Pons (tissue), 1 donor: ENCODE data around the gene NR2F1-AS1.
"Not testable (repeated sequence)": the region's sequence is repeated elsewhere in the genome, so short reads cannot be mapped to it uniquely, and the experiment has no call there.

Experiments used
- DNase-seq: peaks from one replicate; pipeline ENCODE4 v3.0.0-alpha.2; 2016; ENCODE audit warnings: low spot score

Gene NR2F1-AS1

DNA sequence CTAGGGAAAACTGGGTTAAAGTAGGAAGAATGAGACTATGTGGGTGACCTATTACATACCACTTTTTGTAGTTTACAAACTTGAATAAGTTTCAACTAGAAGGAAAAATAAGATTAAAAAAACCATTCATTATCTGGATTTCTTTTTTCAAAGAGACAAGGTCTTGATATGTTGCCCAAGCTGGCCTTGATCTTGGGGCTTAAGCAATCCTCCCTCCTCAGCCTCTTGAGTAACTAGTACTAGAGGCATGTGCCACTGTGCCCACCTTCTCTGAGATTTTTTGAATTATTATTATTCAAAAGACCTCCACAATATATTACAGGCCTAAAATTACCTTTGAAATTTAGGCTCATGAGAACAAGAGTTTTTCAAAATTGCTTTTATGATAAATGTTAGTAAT, 63.2 kb downstream of the NR2F1-AS1 start:
- no peak for DNase-seq

GRCh38 chr5:93513298-93513697, 67.7 kb downstream of the NR2F1-AS1 start:
- no peak for DNase-seq

- no peak for DNase-seq
Measured at GRCh38 chr5:93512799-93513198, 68.2 kb downstream of the NR2F1-AS1 start.

- no peak for DNase-seq
Measured at GRCh38 chr5:93511445-93511844, 69.6 kb downstream of the NR2F1-AS1 start.

GRCh38 chr5:93510626-93511380, 70.2 kb downstream of the NR2F1-AS1 start:
- no peak for DNase-seq

DNA sequence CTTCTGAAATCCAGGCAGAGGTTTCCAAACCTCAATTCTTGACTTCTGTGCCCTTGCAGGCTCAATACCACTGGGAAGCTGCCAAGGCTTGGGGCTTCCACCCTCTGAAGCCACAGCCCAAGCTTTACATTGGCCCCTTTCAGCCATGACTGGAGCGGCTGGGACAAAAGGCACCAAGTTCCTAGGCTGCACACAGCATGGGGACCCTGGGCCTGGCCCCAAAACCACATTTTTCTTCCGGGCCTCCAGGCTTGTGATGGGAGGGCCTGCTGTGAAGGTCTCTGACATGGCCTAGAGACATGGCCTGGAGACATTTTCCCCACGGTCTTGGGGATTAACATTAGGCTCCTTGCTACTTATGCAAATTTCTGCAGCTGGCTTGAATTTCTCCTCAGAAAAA, 75.5 kb downstream of the NR2F1-AS1 start:
- DNase-seq, result not testable (repeated sequence)

DNA sequence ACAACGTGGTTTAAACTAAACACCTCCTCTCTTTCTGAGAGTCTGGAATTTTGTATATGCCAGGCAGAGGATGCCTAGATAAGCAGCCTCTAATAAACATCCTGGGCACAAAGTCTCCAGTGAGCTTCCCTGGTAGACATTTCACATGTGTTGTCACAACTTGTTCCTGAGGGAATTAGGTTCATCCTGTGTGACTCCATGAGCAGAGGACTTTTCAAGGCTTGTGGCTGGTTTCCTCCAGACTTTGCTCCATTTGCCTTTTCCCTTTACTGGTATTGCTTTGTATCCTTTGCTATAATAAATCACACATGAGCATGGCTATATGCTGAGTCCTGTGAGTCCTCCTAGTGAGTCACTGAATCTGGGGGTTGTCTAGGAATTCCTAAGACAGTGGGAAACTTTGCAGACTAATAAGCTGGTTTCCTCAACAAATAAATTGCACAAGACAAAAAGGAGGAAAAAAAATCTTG, 77.4 kb downstream of the NR2F1-AS1 start:
- no peak for DNase-seq

DNA sequence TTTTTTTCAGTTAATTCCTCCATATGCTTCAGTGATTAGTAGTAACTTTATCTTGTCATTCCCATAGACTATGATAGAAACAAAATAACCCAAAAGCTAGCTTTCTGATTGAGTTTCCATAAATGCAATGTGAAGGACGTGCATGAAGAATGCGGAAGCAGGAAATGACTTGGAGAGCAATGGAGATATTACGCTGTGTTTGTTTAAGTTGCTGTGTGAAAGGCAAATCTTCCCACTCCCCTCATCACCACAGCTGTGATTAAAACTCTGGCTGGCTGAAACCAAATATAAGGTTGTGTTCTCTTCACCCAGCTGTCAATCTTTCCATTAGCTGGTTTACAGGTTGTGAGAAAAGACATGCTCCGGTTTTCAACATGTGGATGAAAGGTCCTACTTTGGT, 83.9 kb downstream of the NR2F1-AS1 start:
- DNase-seq, result no peak

DNA sequence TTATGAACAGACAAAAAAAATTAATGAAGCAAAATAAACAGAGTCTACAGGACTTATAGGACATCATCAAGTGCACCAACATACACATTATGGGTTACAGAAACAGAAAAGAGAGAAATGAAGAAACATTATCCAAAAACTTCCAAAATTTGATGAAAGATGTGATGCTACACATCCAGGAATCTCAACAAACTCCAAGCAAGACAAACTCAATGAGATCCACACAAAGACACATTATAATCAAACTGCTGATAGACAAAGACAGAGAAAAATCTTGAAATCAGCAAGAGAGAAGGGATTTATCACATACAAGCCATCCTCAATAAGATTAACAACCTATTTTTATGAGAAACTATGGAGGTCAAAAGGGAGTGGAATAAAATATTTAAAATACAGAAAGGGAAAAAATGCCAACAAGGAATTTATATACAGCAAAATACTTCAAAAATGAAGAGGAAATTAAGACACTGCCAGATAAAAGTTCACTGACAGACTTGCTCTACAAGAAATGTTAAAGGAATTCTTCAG, 101.0 kb downstream of the NR2F1-AS1 start:
- DNase-seq, result no peak

DNA sequence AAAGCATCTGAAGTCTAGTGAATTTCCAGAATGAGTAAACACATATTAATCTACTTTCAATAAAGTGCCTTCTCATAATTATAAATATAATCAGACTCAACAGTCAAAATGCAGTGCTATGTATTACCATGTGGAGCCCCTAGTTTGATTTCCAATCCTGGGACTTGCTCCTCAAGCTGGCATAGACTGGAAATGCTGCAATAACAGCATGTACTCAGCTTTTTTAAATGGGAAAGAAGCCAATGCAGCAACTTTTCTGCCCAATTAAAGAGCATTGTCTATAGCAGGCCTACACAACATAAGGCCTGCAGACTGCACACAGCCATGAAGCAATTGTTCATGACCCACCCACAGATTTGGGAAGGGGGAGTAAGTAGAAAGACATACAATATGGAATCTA, 103.2 kb downstream of the NR2F1-AS1 start:
- no peak for DNase-seq

- no peak for DNase-seq
Measured at GRCh38 chr5:93476251-93476742, 104.7 kb downstream of the NR2F1-AS1 start.

DNA sequence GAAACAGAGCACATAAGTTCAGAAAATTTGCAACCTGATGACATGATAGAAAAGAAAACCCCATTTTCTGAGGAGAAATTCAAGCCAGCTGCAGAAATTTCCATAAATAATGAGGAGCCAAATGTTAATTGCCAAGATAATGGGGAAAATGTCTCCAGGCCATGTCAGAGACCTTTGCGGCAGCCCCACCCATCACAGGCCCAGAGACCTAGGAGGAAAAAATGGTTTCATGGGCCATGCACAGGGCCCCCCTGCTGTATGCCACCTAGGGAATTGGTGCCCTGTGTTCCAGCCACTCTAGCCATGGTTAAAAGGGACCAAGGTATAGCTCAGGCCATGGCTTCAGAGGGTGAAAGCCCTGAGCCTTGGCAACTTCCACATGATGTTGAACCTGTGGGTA, 118.1 kb downstream of the NR2F1-AS1 start:
- DNase-seq, result no peak

DNA sequence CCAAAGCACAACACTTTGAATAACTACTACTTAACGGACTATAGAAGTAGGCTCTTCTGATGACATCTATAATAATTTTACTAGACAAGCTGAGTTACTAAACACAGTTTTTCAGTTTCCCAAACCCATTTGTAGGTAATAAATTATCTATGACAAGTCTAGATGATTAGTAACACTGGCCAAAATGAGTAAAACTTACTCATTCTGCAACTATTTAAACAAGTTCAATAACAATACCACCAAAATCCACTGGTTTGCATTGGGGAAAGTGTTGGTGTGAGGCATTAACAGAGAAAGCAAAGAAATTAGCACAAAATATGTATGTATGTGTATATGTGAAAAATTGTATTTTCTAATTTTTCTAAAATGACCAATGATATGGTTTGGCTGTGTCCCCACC, 119.3 kb downstream of the NR2F1-AS1 start:
- no peak for DNase-seq

DNA sequence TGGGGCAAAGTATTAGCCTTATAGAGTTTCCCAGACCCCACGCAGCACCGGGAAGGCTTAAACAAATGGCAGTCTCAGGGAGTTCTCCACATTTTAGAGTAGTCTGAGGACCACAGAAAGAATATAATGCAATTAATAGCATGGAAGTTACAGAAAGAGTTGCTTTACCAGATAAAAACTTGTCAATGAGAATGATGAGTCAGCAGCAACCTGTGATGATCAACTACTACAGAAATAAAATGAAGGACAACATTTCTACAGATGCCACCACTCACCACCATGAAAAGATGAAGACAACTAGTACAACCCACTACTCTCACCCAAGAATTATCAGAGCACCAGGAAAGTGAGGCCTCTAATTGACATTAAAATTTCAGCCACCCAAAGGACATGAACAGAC, 120.7 kb downstream of the NR2F1-AS1 start:
- no peak for DNase-seq

DNA sequence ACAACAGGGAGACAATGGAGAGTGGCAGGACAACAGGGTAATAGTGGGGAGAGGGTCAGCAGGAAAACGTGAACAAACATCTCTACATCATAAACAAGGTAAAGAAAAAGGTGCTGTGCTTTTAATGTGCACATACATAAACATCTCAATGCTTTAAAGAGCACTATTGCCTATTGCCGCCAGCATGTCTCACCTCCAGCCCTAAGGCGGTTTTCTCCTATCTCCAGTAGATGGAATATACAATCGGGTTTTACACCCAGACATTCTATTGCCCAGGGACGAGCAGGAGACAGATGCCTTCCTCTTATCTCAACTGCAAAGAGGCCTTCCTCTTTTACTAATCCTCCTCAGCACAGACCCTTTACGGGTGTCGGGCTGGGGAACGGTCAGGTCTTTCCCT, 124.2 kb downstream of the NR2F1-AS1 start:
- not testable (repeated sequence) for DNase-seq

- DNase-seq, result no peak
Measured at GRCh38 chr5:93454896-93455295, 126.1 kb downstream of the NR2F1-AS1 start.

DNA sequence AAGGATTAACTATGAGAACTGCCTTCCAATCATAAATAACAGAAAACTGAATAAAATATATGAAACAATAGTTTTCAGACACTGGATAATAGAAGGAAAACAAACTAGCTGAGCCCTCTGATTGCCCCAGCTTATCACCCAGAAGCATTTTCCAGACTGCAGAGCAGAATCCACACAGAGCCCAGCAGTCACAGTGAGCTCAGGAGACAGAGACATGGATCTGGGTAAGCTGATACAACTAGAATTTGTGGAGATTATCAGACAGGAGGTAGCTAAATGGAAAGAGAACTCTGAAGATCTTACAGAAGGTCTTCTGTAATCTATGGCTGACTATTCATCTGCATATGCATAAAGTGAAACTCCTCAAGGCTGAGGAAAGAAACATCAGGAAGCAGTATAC, 128.8 kb downstream of the NR2F1-AS1 start:
- DNase-seq, result no peak

DNA sequence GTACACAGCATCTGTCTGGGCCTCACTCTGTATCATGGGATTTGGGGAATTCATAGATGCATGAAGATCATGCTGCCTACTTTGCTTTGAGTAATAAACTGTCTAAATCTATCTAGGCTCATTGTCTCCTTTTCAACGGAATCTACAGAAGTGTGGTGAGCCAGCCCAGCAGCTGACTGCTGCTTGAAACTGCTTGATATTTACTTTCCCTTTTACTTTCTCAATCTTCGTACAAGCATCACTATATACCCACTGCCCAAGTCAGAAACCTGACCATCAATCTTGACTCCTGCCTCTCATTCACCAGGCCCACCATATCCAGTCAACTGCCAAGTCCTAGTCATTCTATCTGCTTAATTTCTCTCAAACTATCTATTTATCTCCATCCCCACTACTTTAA, 142.9 kb downstream of the NR2F1-AS1 start:
- no peak for DNase-seq

GRCh38 chr5:93436083-93436482, 144.9 kb downstream of the NR2F1-AS1 start:
- DNase-seq, result no peak

DNA sequence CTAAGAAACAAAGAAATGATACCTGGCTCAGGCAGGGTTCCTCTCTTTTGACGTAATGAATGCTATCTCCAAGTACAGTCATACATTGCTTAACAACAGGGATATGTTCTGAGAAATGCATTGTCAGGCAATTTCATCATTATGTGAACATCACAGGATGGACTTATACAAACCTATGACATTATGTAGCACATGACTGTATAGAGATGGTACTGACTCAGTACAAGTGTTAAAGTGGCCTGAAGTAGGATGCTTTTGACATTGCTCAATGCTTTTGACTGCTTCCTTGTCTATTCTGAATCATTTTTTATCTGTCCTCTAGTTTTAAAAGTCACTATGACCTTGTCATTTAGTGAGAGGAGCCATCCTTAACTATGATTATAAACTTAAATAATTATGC, 147.6 kb downstream of the NR2F1-AS1 start:
- no peak for DNase-seq

DNA sequence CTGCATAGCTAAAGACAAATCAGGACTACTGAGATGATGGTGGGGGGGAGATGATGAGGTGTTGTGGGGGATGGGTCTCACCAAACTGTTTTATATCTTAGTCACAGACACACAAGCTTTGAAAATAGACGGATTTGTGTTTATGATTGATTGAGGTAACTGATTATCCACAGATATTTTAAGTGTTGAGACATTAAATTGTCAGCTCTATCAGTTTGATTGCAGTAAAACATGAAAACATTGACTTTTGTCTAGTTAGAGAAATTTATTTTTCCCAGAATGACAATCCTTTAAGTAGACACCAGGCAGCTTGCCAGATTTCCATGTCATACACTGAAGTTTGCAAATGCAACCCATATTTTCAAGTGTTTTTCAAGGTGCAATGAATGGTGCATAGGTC, 149.8 kb downstream of the NR2F1-AS1 start:
- no peak for DNase-seq

DNA sequence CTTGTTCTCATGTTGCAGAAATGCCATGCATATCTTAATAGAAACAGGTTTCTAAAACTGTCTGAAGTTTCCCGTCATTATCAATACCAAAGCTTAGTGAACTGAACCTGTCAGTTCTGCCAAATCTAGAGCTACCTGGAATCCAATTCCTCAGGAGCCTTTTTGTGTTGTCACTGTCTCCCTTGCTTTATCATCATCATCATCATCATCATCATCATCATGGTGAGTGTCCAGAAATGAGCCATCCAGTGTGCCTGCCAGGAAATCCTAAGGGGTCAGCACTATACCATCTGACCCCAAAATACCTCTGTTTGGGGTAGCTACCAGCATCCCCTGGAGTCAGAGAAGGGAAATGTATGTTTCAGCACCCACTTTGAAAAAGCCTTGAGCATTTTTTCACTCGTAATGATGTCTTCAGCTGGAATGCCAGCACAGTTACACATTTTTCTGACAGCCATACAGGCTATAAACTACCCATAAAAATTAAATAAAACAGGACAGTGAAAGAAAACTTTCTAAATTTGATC, 150.3 kb downstream of the NR2F1-AS1 start:
- DNase-seq, result no peak

DNA sequence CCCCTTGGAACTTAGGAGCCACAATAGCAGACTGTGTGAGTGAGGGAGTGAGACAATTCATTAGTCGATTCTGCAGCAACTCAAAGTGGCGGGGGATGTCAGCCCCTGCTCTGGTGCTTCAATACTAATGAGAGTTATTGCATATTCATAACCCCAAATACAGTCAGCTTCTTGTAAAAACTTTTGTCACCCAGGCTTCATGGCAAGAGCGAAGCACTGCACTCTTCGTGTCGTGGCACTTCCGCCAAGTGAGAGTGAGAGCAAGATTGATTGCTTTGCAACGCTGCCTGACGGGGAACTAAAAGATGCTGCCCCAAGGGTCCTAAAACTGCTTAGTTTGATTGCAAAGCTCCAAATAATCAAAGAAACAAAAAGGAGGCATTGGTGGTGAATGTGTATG, 150.9 kb downstream of the NR2F1-AS1 start:
- no peak for DNase-seq

DNA sequence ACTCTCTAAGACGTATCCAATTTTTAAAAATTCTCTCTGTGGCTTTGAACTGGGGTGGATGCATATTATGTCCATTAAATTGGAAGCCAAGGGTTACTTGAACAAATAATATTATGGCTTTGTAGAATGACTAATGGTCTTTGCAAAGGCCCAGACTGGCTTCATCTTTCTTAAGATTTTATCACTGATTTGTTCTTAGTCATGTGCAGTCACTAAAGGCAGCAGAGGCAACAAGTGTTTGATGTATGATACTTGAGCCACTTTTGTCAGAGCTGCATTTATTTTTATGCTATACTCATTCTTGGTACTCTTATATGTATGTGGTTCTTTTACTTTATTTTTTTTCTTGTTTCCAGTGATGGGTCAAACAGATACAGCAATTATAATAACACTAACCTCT, 152.2 kb downstream of the NR2F1-AS1 start:
- no peak for DNase-seq
